Endothelial cell of umbilical vein (primary cell): Measurements from ENCODE around the gene NTN5. TPM values are rescaled to one million over a fixed set of nuclear protein-coding genes. Genes with fewer than 3 reads are reported as not detected.

Source experiments
- BruUV-seq: library from RNA; stranded (reverse); fragments of 400-500 nt; replicated peaks from 2 replicates; lab custom pipeline; 2021; lab: Mats Ljungman, UMichigan
- CTCF ChIA-PET: fragments of 300-600, 350-600 bp; sonication (Branson Sonifier 250); formaldehyde crosslinking; loops from one replicate; lab custom pipeline; 2021; ENCODE audit warnings: antibody characterized with exemption, inconsistent platforms; lab: Charles Lee
- POLR2A ChIA-PET: fragments of 300-600, 350-600 bp; sonication (Branson Sonifier 250); formaldehyde crosslinking; loops from one replicate; lab custom pipeline; 2021; ENCODE audit warnings: antibody characterized with exemption, inconsistent platforms; lab: Charles Lee
- DNase-seq: peaks from one replicate; pipeline ENCODE4 v3.0.0-alpha.2; 2011; ENCODE audit warnings: low read depth, low spot score
- FAIRE-seq: peaks from 2 replicates; lab custom pipeline; 2011; peaks lifted over from hg19 to GRCh38; lab: Jason Lieb, UNC
- H2AFZ ChIP-seq: 2 replicates; pipeline ENCODE4 v1.6.0; 2012; ENCODE audit warnings: low read depth, low read length, control low read depth, inconsistent platforms
- H3K27ac ChIP-seq: 2 replicates; pipeline ENCODE4 v1.5.1; 2011; ENCODE audit warnings: low read depth, mild to moderate bottlenecking, control low read depth, low read length, moderate library complexity; ENCODE audit not compliant: insufficient read depth
- H3K27me3 ChIP-seq, 2 experiments: 2 replicates each; pipeline versions ENCODE4 v1.6.0 to v1.6.1; 2011; ENCODE audit warnings: low read length in 2 of 2, mixed read lengths in 1 of 2; ENCODE audit not compliant: control insufficient read depth in 2 of 2, insufficient read depth in 2 of 2
- H3K36me3 ChIP-seq, 2 experiments: 2 replicates in 1 of 2; 3 replicates in 1 of 2; pipeline ENCODE4 v1.5.1; 2011; ENCODE audit warnings: low read length in 2 of 2, mild to moderate bottlenecking in 1 of 2, moderate library complexity in 1 of 2; ENCODE audit not compliant: control insufficient read depth in 2 of 2, insufficient read depth in 2 of 2; ENCODE audit errors: extremely low read depth in 1 of 2
- H3K4me1 ChIP-seq: 3 replicates; pipeline ENCODE4 v1.5.1; 2011; ENCODE audit warnings: mild to moderate bottlenecking, low read length; ENCODE audit not compliant: control insufficient read depth, insufficient read depth; ENCODE audit errors: extremely low read depth
- H3K4me2 ChIP-seq: 2 replicates; pipeline ENCODE4 v1.6.1; 2011; ENCODE audit warnings: low read length, control low read depth, mixed read lengths; ENCODE audit not compliant: insufficient read depth
- H3K4me3 ChIP-seq, 3 experiments: fragments of 200-600 bp in 1 of 3; sonication (generic), shearing (Covaris generic) in 1 of 3; replicated peaks in 1 of 3; 2 replicates each; pipeline ENCODE4 v1.5.1; 2011 to 2016; ENCODE audit warnings: control low read depth in 3 of 3, low read length in 3 of 3, mild to moderate bottlenecking in 2 of 3, inconsistent platforms in 1 of 3, low read depth in 1 of 3, moderate library complexity in 1 of 3; ENCODE audit not compliant: insufficient read depth in 1 of 3
- H3K79me2 ChIP-seq: 2 replicates; pipeline ENCODE4 v1.6.0; 2012; ENCODE audit warnings: low read length, inconsistent platforms; ENCODE audit not compliant: control insufficient read depth, insufficient read depth
- H3K9ac ChIP-seq: replicated peaks from 2 replicates; pipeline ENCODE3; 2011; ENCODE audit warnings: low read length, control low read depth; ENCODE audit not compliant: insufficient read depth; ENCODE audit errors: extremely low read depth
- H3K9me1 ChIP-seq: replicated peaks from 3 replicates; pipeline ENCODE4 v1.6.0; 2011; ENCODE audit warnings: mild to moderate bottlenecking, low read length; ENCODE audit not compliant: control insufficient read depth, insufficient read depth; ENCODE audit errors: extremely low read depth
- H3K9me3 ChIP-seq: replicated peaks from 2 replicates; pipeline ENCODE4 v1.5.1; 2012; ENCODE audit warnings: low read length, inconsistent platforms; ENCODE audit not compliant: control insufficient read depth, insufficient read depth
- H4K20me1 ChIP-seq: replicated peaks from 2 replicates; pipeline ENCODE3; 2011; ENCODE audit warnings: mild to moderate bottlenecking, low read length; ENCODE audit not compliant: control insufficient read depth, insufficient read depth; ENCODE audit errors: extremely low read depth
- CTCF ChIP-seq, 2 donors: IDR thresholded peaks; 1 replicate in 1 of 2; 2 replicates in 1 of 2; pipeline ENCODE4 v1.5.1; 2011; ENCODE audit warnings: low read length in 2 of 2, mild to moderate bottlenecking in 2 of 2, moderate library complexity in 2 of 2, control low read depth in 1 of 2, inconsistent platforms in 1 of 2, low read depth in 1 of 2; ENCODE audit not compliant: insufficient read depth in 1 of 2; ENCODE audit errors: extremely low read depth in 1 of 2
- EZH2 ChIP-seq: IDR thresholded peaks from 2 replicates; pipeline ENCODE4 v1.6.1; 2012; ENCODE audit warnings: borderline replicate concordance, low read depth, mild to moderate bottlenecking, moderate library complexity, low read length, inconsistent platforms; ENCODE audit not compliant: severe bottlenecking
- FOS ChIP-seq: IDR thresholded peaks from 2 replicates; pipeline ENCODE4 v1.6.1; 2011; ENCODE audit warnings: mild to moderate bottlenecking, low read length, moderate library complexity, borderline replicate concordance; ENCODE audit not compliant: insufficient read depth
- GATA2 ChIP-seq: IDR thresholded peaks from 2 replicates; pipeline ENCODE4 v1.7.0; 2011; ENCODE audit warnings: low read depth, mild to moderate bottlenecking, moderate library complexity, mixed read lengths, low read length; ENCODE audit not compliant: insufficient read length, insufficient read depth
- JUN ChIP-seq: IDR thresholded peaks from 2 replicates; pipeline ENCODE4 v1.6.1; 2011; ENCODE audit warnings: borderline replicate concordance, low read depth; ENCODE audit not compliant: insufficient read length, insufficient read depth
- MAX ChIP-seq: IDR thresholded peaks from 2 replicates; pipeline ENCODE4 v1.6.1; 2011; ENCODE audit not compliant: insufficient read depth, insufficient read length
- MYC ChIP-seq: IDR thresholded peaks from one replicate; pipeline ENCODE4 v1.6.1; 2011; ENCODE audit warnings: mild to moderate bottlenecking, low read depth, low read length
- POLR2A ChIP-seq: IDR thresholded peaks from 2 replicates; pipeline ENCODE4 v1.6.1; 2012; ENCODE audit warnings: low read depth, mild to moderate bottlenecking, control low read depth, low read length
- POLR2AphosphoS5 ChIP-seq: IDR thresholded peaks from 2 replicates; pipeline ENCODE4 v1.6.1; 2012; ENCODE audit warnings: low read depth, mild to moderate bottlenecking, control low read depth, low read length, moderate library complexity; ENCODE audit not compliant: insufficient read depth
- dilution Hi-C: fragments of 300-500 bp; cut with MboI; formaldehyde crosslinking; loops from one replicate; pipeline ENCODE4 v1.15.0; 2019; ENCODE audit warnings: low sequenced_read_pairs; ENCODE audit not compliant: extremely low pct_ligation_motif_present
- intact Hi-C: fragments of 100-400 bp; cut with micrococcal nuclease; formaldehyde crosslinking; loops from one replicate; pipeline ENCODE4 v1.10.0; 2022
- polyA plus RNA-seq, 4 experiments: library from polyadenylated mRNA; depleted of rRNA in 3 of 4; stranded (reverse) in 3 of 4; unstranded in 1 of 4; fragments of >200 nt; gene quantifications; 2 replicates each; pipeline versions ENCODE4 v1.2.1 to v1.2.3, GENCODE V29; 2011 to 2012; ENCODE audit warnings: missing spikeins in 1 of 4
- total RNA-seq: library from RNA; stranded (reverse); gene quantifications from 2 replicates; pipeline ENCODE4 v1.2.3, GENCODE V29; 2021

Gene NTN5
- total and polyA plus RNA-seq, 2 donors (not counting 3 experiments of a cell fraction or from before 2014, with no cell fraction given) = 0.11 TPM; not detected in 1

GRCh38 chr19:48637449-48637947, 35.3 kb downstream of the NTN5 start:
- H3K9me3 ChIP-seq = no peaks in the 10 kb centered on the region
- FAIRE-seq = peak; percentile 93
- POLR2A ChIA-PET = no interaction called here
- BruUV-seq = no TSS peak
- H3K4me2 ChIP-seq = peak overlapping the region; percentile 49
- peak overlapping the region; percentile 45 for H3K9ac ChIP-seq
- no peaks in the 10 kb centered on the region for H3K36me3 ChIP-seq
- H4K20me1 ChIP-seq = no peaks in the 10 kb centered on the region
- H2AFZ ChIP-seq = peak overlapping the region; percentile 76
- peak; percentile 73 for TF ChIP-seq MYC
- peak; percentile 76 for TF ChIP-seq MAX
- no peak for TF ChIP-seq POLR2A
- no peak for TF ChIP-seq CTCF (IDR thresholded peaks at IDR 0.05; ENCODE audit: extremely low read depth in 1 of 2, insufficient read depth in 1 of 2, low read depth in 1 of 2, low read length in 2 of 2)
- TF ChIP-seq JUN = no peak
- peak; percentile 3 for TF ChIP-seq EZH2
- TF ChIP-seq GATA2 = no peak
- no peak for TF ChIP-seq FOS
- TF ChIP-seq POLR2AphosphoS5 = peak; percentile 11
- H3K27ac ChIP-seq = no peak overlapping the region
- DNase-seq = peak; percentile 98
- CTCF ChIA-PET = no interaction called here
- intact Hi-C loops (loop anchor here (1.0 to 10.0 kb wide), 3 partner anchors 18 to 357 kb away; partner anchors contain the start of genes GYS1, RPL18, RUVBL2 and SPHK2), dilution Hi-C loops (no loop called here)
- H3K79me2 ChIP-seq = no peaks in the 10 kb centered on the region
- H3K27me3 ChIP-seq = peaks cover 3 to 13% of the 10 kb centered on the region in 2 experiments
- peak overlapping the region in 2 of 3 experiments; percentile 30 to 34 for H3K4me3 ChIP-seq
- peaks cover 26% of the 10 kb centered on the region for H3K4me1 ChIP-seq
- H3K9me1 ChIP-seq = no peaks in the 10 kb centered on the region
